Muscle of leg (tissue), 9 donors: ENCODE data around the gene ASPHD2. TPM values are rescaled to one million over a fixed set of nuclear protein-coding genes. Genes with fewer than 3 reads are reported as not detected.

Source experiments
- polyA plus RNA-seq, 8 donors: library from polyadenylated mRNA; unstranded; fragments of 120-200 nt; gene quantifications; one replicate each; pipeline versions ENCODE4 v1.2.1 to v1.2.3, GENCODE V29; 2013; ENCODE audit warnings: inconsistent platforms in 1 of 8, low replicate concordance in 1 of 8; ENCODE audit not compliant: insufficient read length in 8 of 8, insufficient read depth in 1 of 8
- total RNA-seq: library from RNA; stranded (reverse); fragments of 120-200 nt; gene quantifications from one replicate; pipeline ENCODE4 v1.2.4, GENCODE V29; 2013

Gene ASPHD2
- total and polyA plus RNA-seq, 9 donors, result 0.84 to 2.1 (median 1.5) TPM

Other genes with a start within 250 kb of the ASPHD2 start
- gene HPS4, start 54.5 kb downstream of the ASPHD2 start, total RNA-seq, result 18.0 TPM
- gene HPS4, start 54.5 kb downstream of the ASPHD2 start, polyA plus RNA-seq, result 10 to 100 TPM; 12.2 to 19.3 (median 15.3) TPM
- 18.9 TPM for gene SRRD, start 54.6 kb downstream of the ASPHD2 start, total RNA-seq
- gene SRRD, start 54.6 kb downstream of the ASPHD2 start, polyA plus RNA-seq, result 10 to 100 TPM; 19.4 to 24.2 (median 22.8) TPM
- gene TFIP11, start 83.2 kb downstream of the ASPHD2 start, total RNA-seq, result 22.3 TPM
- gene TFIP11, start 83.2 kb downstream of the ASPHD2 start, polyA plus RNA-seq, result 10 to 100 TPM; 19.9 to 27.0 (median 22.9) TPM
- 6.2 TPM for gene TPST2, start 160.9 kb downstream of the ASPHD2 start, total RNA-seq
- 10 to 100 TPM in 2 of 8 donors, 1 to 10 TPM in 6; 5.4 to 11.3 (median 7.7) TPM for gene TPST2, start 160.9 kb downstream of the ASPHD2 start, polyA plus RNA-seq
- gene CRYBB1, start 188.8 kb downstream of the ASPHD2 start, total RNA-seq, result 1.2 TPM
- 1 to 10 TPM in 6 of 8 donors, under 1 TPM in 2; 0.69 to 2.5 (median 1.4) TPM for gene CRYBB1, start 188.8 kb downstream of the ASPHD2 start, polyA plus RNA-seq
- gene CRYBA4, start 192.7 kb downstream of the ASPHD2 start, total RNA-seq, result not detected
- gene CRYBA4, start 192.7 kb downstream of the ASPHD2 start, polyA plus RNA-seq, result not detected
- 0.22 TPM for gene MIAT, start 228.3 kb downstream of the ASPHD2 start, total RNA-seq
- 1 to 10 TPM in 1 of 8 donors, under 1 TPM in 7; 0.15 to 1.5 (median 0.34) TPM for gene MIAT, start 228.3 kb downstream of the ASPHD2 start, polyA plus RNA-seq